Measurements from ENCODE around the gene SIK2.

DNA sequence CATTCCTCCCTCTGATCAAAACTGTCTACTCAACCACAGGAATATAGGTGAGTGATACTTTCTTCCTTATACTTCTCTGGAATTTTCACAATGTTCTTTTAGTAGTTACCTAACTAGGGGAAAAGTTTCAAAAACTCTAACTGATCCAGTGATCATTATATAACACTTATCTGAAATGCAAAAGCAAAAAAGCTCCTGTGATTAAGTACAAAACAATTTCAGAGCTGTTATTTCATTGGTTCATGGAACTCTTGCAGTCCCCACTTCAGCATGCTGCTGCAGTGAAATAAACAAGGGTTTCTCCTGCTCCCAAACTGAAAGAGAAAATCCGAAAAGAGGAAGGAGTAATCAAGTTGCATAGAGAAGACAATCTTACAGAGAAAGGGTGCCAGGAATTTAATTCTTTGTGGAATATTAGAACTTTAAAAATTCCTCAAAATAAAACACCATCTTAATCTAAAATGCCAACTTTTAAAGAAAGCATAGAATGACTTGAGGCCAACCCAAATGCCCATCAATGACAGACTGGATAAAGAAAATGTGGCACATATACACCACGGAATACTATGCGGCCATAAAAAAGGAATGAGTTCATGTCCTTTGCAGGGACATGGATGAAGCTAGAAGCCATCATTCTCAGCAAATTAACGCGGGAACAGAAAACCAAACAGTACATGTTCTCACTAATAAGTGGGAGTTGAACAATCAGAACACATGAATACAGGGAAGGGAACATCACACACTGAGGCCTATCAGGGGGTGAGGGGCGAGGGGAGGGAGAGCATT, 143.7 kb downstream of the SIK2 start:
- TF ChIP-seq, protein P1, sequence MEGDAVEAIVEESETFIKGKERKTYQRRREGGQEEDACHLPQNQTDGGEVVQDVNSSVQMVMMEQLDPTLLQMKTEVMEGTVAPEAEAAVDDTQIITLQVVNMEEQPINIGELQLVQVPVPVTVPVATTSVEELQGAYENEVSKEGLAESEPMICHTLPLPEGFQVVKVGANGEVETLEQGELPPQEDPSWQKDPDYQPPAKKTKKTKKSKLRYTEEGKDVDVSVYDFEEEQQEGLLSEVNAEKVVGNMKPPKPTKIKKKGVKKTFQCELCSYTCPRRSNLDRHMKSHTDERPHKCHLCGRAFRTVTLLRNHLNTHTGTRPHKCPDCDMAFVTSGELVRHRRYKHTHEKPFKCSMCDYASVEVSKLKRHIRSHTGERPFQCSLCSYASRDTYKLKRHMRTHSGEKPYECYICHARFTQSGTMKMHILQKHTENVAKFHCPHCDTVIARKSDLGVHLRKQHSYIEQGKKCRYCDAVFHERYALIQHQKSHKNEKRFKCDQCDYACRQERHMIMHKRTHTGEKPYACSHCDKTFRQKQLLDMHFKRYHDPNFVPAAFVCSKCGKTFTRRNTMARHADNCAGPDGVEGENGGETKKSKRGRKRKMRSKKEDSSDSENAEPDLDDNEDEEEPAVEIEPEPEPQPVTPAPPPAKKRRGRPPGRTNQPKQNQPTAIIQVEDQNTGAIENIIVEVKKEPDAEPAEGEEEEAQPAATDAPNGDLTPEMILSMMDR (IDR thresholded peaks at IDR 0.05): no peak
- no peak for TF ChIP-seq POLR2A (IDR thresholded peaks at IDR 0.05)
- no peak for TF ChIP-seq EP300 (IDR thresholded peaks at IDR 0.05; ENCODE audit: low read depth)
- TF ChIP-seq POLR2AphosphoS5 (IDR thresholded peaks at IDR 0.05): no peak
